ENCODE data around the gene OR6C76.
"Not testable (repeated sequence)": the region's sequence is repeated elsewhere in the genome, so short reads cannot be mapped to it uniquely, and the experiment has no call there.

OR6C76 gene

DNA sequence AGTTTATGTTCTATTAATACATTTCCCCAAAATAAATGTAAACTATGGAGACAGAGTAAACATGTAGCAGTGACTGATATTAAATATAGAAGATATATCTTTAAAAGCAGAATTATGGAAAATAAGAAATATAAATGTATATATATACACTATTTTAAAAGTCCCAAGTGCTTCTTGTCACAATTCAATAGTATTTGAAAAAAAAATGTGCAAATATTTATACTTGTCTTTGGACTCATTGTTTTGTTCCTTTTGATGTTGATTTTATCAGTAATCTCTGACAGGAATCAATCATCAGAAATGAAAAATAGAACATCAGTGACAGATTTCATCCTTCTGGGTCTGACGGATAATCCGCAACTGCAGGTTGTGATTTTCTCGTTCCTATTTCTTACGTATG, at the start of gene OR6C76:
TSS of gene OR6C76 (plus strand) at position 301 of the 400 bp plus-strand sequence. CDS start at position 301, 0 bp downstream.
- no peak for DNase-seq (ENCODE audit: low read depth)

DNA sequence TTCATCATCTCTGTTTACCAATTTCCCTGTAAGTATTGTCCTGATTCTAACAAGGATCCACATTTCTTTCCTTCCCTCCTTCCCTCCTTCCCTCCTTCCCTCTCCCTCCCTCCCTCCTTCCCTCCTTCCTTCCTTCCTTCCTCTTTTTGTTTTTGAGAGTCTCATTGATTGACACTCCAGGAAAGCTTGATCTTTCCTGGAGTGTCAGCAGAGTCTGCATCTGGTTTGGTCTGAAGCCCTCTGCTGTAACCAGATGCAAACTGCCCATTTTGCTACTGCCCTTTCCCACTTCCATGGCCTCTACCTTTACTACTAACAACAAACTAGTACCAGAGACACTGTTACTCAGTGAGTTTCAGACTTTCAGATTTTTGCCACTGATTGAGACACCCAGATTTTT, 40.2 kb upstream of the OR6C76 start:
- no peak for DNase-seq (ENCODE audit: low read depth)

DNA sequence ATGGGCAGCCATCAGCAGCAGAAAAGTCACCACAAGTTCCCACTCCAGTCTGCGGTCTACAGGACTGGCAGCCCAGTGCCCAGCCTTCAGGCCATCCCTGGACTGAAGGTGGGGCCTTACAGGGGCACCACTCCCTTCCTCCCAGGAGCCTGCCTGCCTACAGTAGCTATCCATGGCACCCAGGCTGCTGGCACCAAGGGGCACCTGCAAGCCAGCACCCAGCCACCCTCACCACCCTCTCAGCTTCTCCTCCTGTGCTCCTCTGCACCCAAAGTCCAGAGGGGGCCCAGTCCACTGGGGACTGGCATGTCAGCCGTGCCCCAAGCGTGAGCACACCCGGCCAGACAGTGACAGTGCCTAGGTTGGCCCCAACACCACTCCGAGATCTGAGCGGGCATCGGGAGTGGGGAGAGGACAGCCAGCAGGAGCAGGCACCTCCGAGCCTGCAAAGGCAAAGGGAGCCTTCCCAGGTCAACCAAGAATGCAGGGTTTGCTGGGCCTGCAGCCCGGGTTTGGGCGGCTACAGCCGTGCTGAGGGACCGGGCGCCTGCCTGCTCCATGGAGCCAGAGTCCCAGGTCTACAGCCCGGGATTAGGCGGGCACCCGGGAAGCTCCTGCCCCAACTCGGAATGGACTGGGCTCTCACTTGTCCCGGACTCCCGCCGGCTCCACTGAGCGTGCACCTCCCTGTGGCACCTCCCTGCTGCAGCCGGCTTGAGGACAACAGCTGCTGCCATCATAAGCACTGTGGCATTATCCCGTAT, 33.8 kb upstream of the OR6C76 start:
- DNase-seq (ENCODE audit: low read depth) = no peak

DNA sequence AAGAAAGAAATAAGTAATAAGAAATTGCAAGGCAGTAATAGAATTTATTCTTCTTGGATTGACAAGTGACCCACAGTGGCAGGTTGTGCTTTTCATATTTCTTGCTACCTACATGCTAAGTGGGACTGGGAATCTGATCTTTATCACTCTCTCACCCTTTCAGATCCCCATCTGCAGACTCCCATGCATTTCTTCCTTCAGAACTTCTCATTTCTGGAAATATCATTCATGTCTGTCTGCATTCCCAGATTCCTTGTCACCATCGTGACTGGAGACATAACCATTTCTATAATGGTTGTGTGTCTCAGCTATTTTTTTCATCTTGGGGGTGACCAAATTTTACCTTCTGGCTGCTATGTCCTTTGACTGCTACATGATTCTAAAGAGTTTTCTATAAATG, 29.7 kb upstream of the OR6C76 start:
- DNase-seq (ENCODE audit: low read depth) = no peak

DNA sequence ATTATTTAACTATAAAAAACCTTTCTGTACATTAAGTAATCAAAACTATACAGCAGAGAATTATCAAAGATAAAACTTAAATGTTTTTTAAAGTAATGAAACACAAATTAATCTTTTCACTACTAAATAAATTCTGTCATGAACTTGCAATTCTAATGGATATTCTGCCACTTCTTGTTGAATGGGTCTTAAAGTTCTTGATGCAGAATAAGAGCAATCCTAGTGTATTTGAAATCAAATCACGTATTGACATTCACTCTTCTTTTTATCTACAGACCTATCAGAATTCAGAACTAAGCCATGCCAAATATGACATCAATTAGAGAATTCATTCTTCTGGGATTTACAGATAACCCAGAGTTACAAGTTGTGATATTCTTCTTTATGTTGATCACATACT, 25.8 kb upstream of the OR6C76 start, which contains the start of gene OR6C65:
TSS of gene OR6C65 (plus strand) at position 301 of the 400 bp plus-strand sequence. CDS start at position 301, 0 bp downstream.
- no peak for DNase-seq (ENCODE audit: low read depth)

DNA sequence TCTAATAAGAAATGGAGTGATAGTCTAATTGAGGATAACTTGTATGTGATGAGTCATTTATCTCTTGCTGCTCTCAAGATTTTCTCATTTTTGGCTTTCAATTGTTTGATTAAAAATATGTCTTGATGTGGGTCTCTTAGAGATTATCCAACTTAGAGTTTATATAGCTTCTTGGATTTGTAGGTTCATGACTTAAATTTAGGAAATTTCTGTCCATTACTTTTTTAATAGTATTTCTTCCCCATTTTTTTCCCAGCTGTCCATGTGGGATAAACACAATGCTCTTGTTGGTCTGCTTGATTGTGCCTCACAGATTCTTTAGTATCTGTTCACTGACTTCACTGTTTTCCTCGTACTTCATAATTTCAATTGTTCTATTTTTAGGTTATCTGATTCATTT, 18.2 kb upstream of the OR6C76 start:
- no peak for DNase-seq (ENCODE audit: low read depth)

DNA sequence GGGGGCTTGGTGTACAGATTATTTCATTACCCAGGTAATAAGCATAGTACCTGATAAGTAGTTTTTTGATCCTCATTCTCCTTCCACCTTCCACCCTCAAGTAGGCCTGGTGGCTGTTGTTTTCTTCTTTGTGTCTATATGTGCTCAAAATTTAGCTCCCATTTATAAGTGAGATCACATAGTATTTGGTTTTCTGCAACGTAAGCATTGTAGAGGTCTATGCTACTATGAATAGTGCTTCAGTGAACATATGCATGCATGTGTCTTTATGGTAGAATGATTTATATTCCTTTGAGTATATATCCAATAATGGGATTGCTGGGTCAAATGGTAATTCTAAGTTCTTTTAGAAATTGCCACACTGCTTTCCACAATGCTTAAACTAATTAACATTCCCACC, 16.9 kb upstream of the OR6C76 start:
- not testable (repeated sequence) for DNase-seq (ENCODE audit: low read depth)

DNA sequence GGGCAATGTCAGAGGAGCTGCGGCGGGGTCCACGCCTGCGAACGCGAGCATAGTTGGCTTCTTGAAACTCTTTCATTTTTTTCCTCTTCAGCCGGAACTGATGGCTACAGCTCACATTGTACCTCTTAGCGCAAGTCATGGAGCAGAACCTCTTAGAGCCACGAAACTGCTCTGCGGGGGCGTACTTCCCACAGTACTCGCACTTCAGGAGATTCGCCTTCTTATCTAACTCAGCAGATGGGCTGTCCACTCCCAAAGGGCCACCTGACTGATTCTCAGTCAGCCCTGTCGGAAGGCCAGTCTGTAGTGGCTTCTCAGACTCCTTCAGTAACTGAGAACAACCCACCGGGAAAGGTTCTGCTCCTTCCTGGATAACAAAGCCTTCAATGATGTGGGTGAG, 13.9 kb upstream of the OR6C76 start:
- not testable (repeated sequence) for DNase-seq (ENCODE audit: low read depth)

DNA sequence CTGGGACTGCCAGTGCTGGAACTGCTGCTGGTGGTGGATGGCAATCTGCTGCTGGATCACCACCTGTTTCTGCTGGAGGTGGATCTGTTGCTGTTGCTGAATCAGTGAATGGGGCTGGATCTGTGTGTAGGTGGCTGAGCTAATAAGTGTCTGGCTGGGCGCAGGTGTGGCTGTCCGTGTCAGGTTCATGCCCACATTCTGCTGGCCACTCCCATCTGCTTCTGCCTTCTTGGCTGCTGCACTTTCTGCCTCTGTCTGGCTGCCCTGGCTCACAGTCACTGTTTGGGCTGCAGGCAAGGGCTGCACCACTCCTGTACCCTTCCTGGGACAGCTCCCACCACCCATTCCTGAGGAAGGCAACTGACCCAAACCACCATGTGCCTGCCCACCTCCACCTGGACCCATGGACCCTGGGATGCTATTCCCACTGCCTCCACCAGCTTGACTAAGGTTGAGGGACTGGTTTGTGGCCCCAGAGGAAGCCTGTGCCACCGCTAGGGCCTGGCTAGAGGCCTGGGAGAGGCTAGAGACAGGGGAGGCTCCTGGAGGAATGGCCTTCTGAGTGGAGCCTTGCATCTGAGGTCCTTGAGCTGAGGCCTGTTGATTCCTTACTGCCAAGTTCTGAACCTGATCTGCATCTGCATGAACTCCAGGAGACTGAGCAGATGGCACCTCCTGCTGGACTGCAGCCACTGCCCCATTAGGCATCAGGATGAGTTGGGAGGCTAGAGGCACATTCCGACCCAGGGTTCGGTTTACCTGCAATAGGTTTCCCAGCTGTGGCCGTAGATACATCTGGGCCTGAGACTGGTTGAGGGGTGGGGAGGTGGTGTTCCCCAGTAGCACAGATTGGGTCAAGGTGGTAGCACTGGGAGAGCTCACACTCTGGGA, 12.3 kb upstream of the OR6C76 start:
- not testable (repeated sequence) for DNase-seq (ENCODE audit: low read depth)

DNA sequence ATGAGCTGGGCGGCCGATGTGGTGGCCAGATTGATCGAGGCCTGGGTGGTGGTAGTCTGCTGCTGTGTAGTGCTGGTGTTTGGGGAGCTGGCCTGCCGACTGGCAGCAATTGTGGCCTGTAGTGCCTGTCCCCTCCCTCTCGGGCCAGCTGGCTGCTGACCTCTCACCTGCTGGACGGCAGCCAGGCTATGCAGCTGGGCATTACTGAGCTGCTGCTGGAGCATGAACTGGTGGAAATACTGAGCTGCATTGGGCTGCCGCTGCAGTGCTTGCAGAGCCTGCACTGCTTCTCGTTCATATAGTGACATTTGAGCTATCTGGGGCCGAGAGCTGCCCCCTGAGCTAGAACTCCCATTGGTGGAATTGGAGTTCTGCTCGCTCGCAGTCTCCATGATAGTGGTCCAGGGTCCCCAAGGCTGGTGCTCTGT, 11.6 kb upstream of the OR6C76 start:
- not testable (repeated sequence) for DNase-seq (ENCODE audit: low read depth)

DNA sequence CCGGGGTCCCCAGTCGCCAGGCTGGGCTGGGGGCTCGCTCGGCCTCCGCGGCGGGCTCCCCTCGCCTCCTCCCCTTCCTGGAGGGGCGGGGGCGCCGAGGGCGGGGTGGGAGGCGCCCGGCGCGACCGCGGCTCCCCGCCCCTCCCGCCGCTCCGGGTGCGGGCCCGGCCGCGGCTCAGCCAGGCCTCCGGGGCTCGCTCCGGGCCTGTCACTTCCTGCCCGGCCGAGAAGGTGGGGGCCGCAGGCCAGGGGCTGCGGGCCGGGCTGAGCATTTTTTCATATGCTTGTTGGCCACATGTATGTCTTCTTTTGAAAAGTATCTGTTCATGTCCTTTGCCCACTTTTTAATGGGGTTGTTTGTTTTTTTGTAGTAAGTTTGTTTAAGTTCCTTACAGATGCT, 11.2 kb upstream of the OR6C76 start:
- not testable (repeated sequence) for DNase-seq (ENCODE audit: low read depth)

DNA sequence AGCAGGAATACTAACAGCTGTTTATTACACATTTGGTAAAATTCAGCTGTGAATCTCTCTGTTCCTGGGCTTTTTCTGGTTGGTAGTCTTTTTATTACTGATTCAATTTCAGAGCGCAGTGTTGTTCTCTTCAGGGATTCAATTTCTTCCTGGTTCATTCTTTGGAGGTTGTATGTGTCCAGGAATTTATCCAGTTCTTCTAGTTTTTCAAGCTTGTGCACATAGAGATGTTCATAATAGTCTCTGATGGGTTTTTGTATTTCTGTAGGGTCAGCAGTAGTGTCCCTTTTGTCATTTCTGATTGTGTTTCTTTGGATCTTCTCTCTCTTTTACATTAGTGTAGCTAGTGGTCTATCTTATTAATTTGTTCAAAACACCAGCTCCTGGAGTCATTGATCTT, 9.1 kb upstream of the OR6C76 start:
- no peak for DNase-seq (ENCODE audit: low read depth)

DNA sequence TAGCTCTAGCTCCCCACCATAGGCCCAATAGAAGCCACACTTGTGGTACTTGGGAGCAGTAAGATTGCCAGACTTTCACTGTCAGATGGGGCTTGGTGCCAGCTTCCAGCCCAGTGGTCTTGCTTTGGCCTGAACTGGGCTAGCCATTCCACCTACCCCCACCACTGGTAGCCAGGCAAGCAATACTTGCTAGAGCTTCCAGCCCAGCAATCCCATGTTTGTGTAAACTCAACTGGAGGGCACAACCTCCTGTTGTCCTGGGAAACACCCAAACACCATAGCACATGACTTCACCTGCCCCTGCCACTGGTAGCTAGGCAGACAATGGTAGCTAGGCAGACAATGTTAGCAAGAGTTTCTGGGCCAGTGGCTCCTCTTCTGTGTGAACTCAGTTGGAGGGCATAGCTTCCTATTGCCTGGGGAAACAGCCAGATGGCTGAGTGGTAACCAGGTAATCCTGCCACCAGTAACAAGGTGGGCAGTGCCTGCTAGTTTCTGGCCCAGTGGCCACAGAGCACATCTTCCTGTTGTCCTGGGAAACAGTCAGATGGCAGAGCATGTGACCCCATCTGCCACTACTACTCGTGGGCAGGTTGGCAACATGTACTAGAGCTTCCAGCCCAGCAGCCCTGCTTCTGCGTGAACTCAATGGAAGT, 5.6 kb upstream of the OR6C76 start:
- no peak for DNase-seq (ENCODE audit: low read depth)

DNA sequence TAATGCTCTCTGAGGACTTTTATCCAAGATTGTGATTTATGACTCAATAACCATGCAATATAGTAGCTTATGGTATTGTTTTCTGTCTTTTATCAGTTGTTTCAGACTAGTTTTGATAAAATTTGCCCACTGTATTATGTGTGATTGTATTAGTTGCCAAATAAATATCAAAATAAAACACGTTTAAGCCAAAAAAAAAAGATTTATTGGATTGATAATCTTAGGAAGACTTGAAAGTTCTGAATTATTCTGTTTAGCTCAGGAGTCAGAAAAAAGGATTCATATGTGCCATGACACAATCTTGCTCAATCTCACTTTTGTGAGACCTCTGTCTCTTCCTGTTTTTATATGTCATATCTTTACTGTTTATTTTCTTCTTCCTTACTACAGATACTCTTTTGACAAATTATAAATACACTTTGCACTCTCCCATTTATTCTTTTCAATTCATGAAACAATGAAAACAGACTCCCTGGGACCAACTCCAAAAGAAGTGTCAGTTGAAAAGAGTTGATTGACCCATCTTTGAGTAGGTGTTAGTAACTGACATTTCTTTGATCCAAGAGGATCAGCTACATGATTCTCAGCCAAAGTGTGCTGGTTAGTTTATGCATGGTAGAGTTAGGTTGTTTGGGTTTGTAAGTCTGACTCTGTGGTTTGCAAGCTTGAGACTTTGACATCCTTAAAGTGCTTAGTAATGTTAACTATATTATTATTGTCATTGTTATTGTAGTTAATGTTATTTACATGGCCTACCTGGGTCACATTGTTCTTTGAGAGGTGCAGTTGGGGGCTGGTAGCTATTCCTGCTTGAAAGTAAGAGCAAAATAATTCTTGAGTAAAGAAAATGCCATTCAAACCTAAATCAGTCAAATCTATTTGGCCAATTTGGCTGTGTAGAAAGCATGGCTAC, 2.5 kb downstream of the OR6C76 start:
- DNase-seq (ENCODE audit: low read depth) = no peak

DNA sequence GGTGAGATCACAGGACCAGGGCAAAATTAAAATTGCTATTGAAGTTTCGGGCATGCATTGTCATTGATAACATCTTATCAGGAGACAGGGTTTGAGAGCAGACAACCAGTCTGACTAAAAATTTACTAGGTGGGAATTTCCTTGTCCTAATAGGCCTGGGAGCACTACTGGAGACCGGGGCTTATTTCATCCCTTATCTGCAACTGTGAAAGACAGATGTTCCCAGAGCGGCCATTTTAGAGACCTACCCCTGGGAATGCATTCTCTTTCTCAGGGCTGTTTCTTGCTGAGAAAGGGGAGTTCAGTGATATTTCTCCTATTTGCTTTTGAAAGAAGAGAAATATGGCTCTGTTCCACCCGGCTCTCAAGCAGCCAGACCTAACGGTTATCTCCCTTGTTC, 15.2 kb downstream of the OR6C76 start:
- DNase-seq (ENCODE audit: low read depth) = not testable (repeated sequence)

DNA sequence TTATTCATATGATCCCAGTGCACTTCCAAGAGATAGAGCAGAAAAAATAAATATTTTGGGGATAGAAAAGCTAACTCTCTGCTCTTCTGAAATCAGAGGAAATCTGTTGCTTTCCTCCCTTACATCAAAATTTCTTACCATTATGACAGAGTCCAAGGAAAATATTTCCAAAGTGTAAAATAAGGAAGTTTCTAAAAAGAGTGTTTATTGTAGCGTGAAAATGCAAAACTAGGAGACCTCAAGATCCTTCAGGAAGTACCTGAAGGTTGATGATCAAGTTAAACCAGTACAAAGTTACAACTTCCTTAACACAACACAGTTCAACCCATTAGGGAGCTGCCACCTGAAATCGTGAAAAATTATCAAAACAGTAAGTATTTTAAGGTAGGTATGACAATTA, 17.7 kb downstream of the OR6C76 start, which contains the start of gene OR6C2:
TSS of gene OR6C2 (plus strand) at position 301 of the 400 bp plus-strand sequence. CDS start 8,138 bp downstream, outside the sequence.
- DNase-seq (ENCODE audit: low read depth) = no peak

DNA sequence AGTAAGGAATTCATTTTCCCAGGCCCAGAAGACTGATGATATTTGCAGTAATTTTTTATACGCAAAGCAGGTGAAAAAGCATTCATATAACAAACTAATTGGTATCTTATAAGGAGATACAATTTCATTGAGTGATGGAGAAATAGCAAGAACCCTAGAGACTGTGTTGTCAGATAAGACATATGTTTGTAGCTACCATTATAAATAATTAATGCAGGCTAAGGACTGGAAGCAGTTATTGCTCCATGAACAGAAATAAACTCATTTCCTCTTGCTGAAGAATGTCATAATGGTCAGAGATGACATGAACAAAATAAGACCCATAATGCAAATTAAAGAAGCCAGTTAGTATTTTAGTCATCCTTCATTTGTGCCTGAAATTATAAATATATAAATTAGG, 19.3 kb downstream of the OR6C76 start:
- DNase-seq (ENCODE audit: low read depth) = no peak

DNA sequence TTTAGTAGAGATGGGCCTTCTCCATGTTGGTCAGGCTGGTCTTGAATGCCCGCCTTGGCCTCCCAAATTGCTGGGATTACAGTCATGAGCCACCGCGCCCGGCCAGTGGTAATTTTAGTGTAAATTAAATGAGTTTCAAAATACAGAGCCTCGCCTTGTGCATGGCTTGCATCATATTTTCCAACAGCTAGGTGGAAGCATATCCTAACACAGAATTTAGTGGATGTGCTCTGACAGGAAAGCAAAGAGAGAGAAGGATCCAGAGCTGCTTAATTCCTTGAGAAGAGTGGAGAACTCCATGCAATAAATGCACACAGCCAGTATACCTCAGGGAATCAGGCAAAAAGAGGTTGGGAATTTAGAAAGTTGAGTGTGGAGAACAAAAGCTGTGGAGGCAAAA, 20.3 kb downstream of the OR6C76 start:
- DNase-seq (ENCODE audit: low read depth) = no peak

DNA sequence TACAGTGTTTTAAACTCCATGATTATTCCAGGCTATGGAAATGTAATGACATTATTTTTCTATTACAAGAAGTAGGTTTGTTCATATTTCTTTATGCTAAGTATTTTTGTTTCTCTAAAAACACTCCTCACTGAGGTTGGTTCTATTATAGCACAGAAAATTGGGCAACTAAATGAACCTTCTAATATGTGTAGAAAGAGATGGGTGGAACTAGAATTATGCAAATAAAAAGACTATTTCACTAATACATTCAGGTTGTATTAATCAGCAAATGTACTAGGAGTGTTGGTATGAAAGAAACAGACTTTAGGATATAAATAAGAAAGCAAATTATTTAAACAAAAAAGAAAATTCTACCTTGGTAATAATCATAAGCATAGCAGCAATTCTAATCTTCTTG, 22.8 kb downstream of the OR6C76 start:
- no peak for DNase-seq (ENCODE audit: low read depth)

DNA sequence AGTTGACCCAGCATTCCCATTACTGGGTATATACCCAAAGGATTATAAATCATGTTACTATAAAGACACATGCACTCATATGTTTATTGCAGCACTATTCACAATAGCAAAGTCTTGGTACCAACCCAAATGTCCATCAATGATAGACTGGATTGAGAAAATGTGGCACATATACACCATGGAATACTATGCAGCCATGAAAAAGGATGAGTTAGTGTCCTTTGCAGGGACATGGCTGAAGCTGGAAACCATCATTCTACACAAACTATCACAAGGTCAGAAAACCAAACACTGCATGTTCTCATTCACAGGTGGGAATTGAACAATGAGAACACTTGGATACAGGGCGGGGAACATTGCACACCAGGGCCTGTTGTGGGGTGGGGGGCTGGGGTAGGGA, 38.9 kb downstream of the OR6C76 start:
- not testable (repeated sequence) for DNase-seq (ENCODE audit: low read depth)

DNA sequence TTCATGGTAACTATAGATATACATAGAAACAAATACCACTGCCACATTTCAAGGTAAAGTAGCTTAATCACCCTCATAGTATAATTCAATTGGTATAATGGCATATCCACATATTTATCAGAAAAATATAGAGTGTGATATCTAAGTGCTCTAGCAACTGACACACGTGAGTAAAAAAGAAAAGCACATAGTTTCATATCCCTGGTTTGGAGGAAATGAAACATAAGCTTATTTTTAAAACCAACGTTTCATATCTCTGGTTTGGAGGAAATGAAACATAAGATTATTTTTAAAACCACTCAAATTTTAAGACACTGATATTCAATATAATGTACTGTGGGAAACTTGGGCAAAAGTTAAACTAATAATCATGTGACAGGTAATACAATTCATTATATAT, 41.8 kb downstream of the OR6C76 start:
- DNase-seq (ENCODE audit: low read depth) = no peak

All from EH (cell line).